ENCODE data around the gene EPS8L3.

EPS8L3 gene

DNA sequence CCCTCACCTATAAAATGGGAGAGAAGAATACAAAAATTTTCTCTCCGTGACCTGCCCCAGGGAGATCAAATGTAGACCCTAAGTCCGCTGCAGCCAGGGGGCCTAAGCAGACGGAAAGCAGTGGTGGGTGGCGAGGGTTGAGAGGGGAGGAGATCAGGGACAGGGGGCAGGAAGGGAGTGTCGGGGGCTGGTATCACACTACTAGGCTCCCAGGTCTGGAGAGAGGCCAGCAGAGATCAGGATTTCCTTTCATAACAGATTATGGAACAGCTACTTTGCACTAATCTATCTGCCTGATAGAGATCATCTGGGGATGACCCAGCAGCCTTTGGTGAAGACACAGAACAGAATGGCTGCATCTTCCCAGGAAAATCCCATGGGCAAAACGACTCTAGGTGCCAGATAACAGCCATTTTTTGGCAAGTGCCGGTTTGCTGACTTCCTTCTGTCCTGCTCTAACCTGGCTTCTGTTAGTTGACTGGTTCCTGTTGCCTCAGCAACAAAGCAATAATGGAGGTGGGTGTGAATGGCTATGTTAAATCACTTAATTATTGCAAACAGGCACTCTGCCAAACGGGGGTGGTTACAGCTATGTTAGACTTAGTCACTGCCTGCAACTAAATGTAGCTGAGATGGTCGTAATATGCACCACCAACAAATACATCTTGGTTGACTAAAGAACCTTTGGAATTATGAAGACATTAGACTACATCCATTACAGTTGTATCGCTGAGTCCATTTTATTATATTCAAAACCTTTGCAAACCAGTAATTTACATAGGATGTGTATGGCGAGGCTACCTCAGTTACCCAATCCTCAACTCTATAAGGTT is 30.0 kb upstream of the EPS8L3 start:
- DNase-seq (ENCODE audit: low read depth in 2 of 2), result no peak

DNA sequence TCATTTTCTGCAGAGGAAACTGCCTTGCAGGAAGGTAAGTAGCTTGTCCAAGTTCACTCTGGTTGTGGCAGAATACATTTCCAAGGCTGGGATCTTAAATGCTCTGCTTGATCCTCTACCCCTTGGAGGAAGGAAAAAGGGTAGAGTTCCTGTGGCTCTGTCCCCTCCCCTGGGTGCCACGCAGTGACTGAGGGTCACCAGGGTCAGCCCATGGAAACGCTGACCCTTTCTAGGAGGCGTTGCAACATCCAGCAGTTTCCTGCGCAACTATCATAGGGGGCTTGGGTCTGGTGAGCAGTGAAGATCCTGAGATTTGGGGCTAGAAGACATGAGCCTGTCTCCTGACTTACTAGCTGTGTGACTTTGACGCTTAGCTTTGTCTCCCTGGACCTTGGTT is 29.4 kb upstream of the EPS8L3 start:
- DNase-seq (ENCODE audit: low read depth in 2 of 2), result no peak

DNA sequence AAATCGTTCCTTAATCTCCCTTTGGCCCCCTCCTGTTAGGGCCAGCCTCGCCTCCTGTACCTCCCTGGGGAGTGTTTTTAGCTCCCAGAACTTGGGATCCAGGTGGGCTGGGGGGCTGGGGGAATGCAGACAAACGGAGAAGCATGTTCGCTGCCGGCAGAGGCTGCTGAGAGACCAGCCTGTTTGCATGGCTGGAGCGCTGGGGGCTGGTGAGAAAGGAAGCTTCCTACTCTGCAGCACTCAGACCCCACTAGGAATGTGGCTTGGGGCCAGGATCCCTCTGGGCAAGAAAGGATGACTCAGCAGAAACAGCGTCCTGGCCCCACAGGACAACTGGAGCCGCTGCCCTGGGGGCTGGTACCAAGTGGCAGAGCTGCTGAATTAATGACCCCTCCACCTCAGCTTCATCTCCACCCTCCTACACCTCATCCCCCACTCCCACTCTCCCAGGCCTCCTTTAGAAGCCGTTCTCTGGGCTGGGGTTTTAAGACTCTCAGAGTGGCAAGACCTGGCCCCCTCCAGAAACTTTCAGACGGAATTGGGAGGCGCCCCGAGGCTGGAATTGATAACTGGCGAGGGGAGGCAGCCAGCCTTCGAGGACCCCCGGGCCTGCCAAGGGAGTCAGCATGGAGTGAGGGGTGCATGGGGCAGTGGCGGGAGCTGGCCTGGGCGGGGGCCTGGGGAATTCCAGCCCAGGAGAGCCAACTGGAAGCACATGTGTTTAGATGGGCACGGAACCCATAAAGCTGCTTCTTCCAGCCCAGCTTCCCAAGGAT is 28.5 kb upstream of the EPS8L3 start:
- no peak for DNase-seq (ENCODE audit: low read depth in 2 of 2)

- no peak for DNase-seq (ENCODE audit: low read depth in 2 of 2)
Measured at GRCh38 chr1:109791495-109792043, 27.8 kb upstream of the EPS8L3 start.

- peak; percentile 74 to 77 for DNase-seq (ENCODE audit: low read depth in 2 of 2)
Measured at GRCh38 chr1:109790735-109791494, 27.2 kb upstream of the EPS8L3 start.

DNA sequence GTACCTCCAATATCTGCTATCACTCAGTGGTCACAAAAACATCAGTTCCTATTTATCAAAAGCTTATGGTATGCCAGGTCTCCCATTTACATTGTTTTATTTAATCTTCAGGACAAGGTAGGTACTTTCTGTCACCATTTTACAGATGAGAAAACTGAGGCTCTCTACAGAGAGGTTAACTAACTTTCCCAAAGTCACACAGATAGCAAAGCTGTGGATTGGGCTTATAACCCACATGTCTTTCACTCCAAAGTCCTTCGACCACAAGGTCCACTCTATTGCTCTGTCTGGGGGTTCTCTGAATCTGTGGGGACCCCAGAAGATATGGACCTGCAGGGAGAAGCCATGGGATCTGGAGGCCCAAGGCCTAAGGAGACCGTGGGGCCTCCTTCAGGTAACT is 26.6 kb upstream of the EPS8L3 start:
- DNase-seq (ENCODE audit: low read depth in 2 of 2), result no peak

GRCh38 chr1:109789551-109790180 is 25.9 kb upstream of the EPS8L3 start:
- DNase-seq (ENCODE audit: low read depth in 2 of 2), result no peak

DNA sequence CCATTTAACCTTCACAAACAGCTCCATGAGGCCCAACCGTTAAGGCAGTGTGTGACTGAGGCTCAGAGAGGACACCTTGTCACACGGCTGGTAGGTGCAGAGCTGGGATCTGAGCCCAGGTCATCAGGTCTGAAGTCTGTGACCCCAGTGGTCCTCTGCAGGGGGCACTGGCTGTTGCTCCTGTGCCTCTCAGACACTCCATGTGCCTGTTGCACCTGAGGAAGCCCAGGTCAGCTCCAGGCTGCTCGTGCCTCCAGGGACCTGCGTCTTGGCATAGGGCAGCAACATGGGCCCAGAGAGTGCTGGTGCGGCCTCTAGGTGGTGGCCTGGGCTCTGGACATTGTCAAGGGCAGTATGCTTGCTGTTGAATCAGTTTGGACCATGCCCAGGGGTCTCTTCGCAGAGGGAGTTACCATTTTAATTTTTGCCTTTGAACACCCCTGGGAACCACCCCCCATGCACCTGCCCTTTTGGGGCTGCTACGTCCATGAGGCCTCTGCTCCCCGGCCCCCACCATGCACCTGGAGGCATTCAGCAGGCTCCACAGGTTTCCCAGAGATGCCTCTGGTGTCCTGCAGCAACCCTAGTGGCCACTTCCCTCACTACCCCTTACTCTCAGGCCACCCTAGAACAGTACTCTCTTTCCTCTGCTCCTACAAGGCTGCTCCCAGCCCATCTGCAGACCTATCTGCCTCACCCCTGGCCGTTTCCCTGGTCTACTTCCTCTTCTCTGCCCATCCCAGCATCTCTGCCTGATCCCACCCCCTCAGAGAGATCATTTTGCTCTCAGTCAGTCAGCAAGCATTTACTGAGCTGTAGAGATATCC is 25.2 kb upstream of the EPS8L3 start:
- no peak for DNase-seq (ENCODE audit: low read depth in 2 of 2)

DNA sequence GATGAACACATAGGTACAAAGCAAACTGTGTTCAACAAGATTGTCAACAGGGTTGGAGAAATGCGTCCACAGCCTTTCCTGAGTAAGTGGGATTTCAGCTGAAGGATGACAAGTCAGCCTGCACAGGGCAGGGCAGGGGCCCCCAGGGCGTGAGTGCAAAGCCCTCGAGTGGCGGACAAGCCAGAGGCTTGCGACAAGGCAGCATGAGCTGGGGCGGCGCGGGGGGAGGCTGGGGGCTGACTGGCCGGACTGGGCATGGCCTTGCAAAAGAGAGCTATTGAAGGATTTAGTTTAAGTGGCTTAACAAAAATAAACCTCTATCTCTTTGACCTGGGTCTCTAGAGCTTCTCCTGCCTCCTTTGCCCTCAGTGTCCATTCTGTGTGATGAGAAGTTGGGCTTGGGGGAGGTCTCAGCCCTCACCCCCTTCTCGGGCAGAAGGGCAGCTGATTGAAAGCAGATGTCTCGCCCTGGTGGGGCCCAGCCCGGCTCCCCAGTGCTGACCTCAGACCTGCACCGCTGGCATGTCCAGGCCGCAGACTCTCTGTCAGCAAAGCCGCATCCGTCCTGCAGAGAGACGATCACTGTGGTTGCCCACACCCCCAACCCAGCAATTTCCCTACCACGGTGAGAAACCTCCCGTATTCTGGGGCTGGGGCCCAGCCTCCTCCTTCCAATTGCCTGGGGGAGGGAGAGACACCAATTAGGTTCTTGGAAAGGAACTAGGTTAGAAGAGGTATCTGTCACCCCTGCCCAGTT is 24.3 kb upstream of the EPS8L3 start:
- DNase-seq (ENCODE audit: low read depth in 2 of 2), result no peak

GRCh38 chr1:109787211-109787844 is 23.6 kb upstream of the EPS8L3 start:
- DNase-seq (ENCODE audit: low read depth in 2 of 2), result no peak

DNA sequence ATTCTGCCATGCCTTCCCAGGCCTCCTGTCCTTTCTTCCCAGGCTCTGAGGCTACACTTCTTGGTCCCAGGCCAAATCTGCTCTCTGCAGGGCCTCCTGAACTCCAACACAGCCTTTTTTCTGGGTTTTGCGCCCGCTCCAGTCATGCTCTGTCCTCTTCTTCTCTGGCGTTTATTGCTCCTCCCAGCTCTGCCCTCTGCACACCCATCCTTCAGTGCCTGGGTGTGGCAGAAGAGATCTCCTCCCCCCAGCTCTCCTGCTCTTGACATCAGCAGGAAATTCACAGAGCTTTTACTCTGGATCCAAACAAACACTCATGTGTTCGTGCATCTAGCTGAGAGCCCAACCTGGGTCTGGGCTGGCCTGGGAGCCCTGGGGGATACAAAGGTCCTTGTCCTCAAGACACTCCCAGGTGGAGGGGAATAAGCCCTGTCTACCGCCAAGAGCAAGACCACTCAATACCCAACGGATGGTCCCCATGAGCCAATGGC is 22.9 kb upstream of the EPS8L3 start:
- no peak for DNase-seq (ENCODE audit: low read depth in 2 of 2)

- DNase-seq (ENCODE audit: low read depth in 2 of 2), result no peak
Measured at GRCh38 chr1:109786112-109786480, 22.4 kb upstream of the EPS8L3 start.

DNA sequence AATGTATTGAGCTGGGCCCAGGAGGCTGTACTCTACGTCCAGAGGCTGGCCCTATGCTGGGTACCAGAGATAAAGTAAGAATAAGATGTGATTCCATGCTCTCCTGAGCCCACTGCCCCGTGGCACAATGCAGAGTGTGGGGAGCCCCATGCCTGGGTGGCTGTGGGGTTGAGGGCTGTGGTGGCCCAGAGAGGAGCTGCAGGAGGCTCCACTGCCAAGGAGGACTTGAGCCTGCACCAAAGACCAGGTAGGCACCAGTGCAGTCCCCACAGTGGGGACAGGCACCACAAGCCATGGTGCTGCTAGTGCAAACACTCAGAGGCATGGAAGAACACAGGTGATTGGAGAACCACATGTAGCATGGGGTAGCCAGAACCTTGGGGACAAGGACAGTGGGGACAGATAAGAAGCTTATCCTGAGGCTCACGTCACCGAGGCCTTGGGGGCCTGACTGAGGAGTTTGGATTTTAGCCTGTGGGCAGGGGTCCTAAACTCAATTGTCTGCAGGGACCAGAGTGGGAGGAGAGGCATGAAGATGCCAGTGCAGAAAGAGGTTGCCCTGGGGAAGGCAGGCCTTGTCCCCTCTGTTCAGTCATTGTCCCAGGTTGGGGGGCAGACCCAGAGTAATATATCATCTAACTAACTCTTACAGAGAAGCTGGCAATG is 21.9 kb upstream of the EPS8L3 start:
- DNase-seq (ENCODE audit: low read depth in 2 of 2), result no peak

- DNase-seq (ENCODE audit: low read depth in 2 of 2), result no peak
Measured at GRCh38 chr1:109784551-109785252, 21.0 kb upstream of the EPS8L3 start.

- no peak for DNase-seq (ENCODE audit: low read depth in 2 of 2)
Measured at GRCh38 chr1:109783436-109783835, 19.7 kb upstream of the EPS8L3 start.

GRCh38 chr1:109782927-109783326 is 19.2 kb upstream of the EPS8L3 start:
- no peak for DNase-seq (ENCODE audit: low read depth in 2 of 2)

- DNase-seq (ENCODE audit: low read depth in 2 of 2), result no peak
Measured at GRCh38 chr1:109782514-109782913, 18.8 kb upstream of the EPS8L3 start.

DNA sequence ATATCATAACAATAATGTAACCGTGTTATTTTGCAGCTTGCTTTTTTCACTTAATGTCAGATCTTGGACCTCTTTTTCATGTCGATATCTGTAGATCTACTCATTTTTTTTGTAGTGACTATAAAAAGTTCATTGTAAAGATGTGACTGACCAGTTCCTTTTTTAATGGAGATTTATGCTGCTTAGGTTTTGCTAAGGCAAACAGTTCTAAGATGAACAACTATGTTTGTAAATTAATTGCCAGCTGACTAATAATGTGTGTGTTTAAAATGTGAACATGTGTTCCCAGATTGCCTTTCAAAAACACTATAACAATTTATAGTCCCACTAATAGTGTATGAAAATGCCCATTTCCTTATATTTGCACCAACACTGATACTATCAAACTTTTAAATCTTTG is 18.1 kb upstream of the EPS8L3 start:
- DNase-seq (ENCODE audit: low read depth in 2 of 2), result no peak

Measured in stimulated activated CD8-positive, alpha-beta memory T cell treated with anti-CD3 and anti-CD28 coated beads, Interleukin-2, amount 100 ng/mL, for 48 hours (primary cell).